GOT3 (cell line): ENCODE results near the gene MYH4.

Source experiments
- DNase-seq: peaks from one replicate; lab custom pipeline; 2025; ENCODE audit warnings: mixed read lengths; lab: John Stamatoyannopoulos, UW

The MYH4 gene

DNA sequence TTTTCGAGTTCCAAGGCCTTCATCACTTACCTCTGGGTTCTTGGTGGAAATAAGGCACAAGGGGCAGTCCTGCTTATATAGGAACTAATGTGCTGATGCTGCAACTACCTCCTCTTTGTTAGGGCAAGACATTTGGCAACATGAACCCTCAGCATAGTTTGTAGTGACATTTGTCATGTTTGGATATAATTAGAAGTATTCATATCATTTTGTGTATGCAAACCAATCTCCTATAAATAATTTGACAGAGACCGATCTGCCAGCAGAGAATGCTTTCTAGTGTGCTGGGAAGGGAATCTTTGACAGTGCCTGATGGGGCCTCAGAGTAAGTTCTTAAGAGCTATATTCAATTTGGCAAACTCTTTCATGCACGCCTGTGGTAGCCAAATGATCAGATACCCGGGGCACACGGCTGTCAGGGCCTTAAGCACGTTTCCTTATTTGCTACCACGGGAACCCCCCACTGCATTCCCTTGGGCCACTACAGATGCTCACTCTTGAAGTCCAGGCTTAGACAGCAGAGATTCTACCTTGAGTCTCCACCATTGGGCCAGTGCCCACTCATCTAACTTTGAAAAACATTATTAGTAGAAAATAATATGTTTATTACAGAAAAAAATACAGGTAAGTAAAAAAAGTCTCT lies 47.3 kb downstream of the MYH4 start, which contains the start of gene MYH8:
Gene MYH8 (minus strand): TSS at position 51 of the 643 bp plus-strand sequence. CDS start 1,723 bp downstream, outside the sequence.
- no peak for DNase-seq

DNA sequence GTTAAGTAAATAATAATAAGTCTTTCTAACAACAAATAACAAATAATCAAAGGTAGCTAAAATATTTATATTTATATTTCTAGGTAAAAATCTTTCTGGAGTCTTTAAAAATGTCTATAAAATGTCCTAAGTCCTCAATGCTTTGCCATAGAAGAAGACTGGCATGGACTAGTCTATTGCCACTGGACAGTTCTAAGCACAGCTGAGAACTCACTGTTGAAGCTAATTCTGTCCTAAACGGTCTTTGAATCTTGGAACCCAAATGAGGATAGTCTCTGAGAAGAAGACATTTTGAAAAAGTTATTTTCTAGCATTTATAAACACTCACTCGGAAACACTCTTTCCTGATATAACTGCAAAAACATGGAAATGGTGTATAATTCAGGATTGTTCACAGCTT lies 48.1 kb downstream of the MYH4 start:
- DNase-seq: no peak

DNA sequence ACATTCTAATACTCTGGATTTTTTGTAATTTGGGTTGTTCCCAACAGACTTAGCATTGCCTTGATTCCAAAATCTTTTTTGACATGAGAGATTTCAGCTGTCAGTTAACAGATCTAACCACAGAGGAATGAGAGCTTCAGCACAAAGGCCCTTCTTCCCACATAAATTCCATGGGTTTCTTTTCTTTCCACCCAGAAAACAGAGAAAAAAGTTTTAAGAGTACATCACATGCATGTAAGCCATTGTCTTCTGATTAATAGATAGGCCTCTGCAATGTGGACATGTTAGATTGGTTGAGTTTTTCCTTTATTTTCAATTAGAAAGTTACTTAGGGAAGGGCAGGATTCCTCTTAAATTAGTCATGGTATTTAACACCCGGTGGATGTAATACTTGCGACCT lies 48.5 kb downstream of the MYH4 start:
- DNase-seq: no peak

DNA sequence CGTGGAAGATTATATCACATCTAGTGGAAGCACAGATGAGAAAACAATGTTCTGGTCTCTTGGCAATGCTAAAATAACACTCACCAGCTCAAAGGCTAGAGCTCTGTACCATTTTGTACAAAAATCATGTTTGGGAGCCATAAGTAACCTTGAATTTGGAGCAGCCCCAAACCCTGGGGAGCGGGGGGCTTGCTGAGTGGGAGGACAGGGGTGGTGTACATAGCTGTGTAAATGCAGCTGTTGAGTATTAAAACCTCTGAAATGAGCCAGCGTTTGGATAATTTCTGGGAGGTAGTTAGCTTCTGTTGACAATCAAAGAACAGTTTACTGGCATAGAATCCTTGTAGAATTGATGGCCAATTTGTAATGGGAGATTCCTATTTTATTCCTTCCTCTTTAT lies 51.9 kb downstream of the MYH4 start:
- no peak for DNase-seq

DNA sequence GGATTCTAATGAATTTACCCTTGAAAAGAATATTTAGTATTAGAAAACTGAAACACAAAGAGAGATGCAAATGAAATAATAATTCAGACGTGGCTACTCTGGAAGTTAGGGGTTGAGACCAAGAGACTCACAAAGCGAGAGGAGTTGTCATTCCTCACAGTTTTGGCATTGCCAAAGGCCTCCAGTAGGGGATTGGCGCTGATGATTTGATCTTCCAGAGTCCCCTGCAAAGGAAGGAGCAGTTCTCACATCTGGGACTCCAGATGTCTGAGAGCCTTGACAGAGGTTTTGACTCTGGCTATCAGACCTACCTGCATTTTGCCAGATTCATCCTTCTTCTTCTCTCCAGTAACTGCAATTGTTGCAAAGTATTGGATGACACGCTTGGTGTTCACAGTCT lies 54.2 kb downstream of the MYH4 start:
- DNase-seq: no peak

DNA sequence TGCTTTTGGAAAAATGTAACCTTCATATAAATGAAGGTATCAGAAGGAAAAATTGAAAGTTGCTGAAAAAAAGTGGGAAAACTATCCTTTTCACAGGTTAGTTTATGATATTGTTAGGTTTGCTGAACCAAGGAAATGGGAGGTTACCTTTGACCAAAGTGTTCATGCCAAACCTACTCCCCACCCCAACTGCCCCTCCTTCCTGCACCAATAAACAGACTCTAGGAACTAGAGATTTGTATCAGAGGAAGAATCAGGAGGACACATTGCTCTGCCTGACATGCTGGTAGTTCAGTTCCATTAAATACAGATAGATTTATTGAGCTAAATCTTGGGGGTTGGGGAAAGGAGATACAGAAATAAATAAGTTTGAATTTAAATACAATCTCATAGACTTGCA lies 65.8 kb downstream of the MYH4 start:
- DNase-seq: no peak

DNA sequence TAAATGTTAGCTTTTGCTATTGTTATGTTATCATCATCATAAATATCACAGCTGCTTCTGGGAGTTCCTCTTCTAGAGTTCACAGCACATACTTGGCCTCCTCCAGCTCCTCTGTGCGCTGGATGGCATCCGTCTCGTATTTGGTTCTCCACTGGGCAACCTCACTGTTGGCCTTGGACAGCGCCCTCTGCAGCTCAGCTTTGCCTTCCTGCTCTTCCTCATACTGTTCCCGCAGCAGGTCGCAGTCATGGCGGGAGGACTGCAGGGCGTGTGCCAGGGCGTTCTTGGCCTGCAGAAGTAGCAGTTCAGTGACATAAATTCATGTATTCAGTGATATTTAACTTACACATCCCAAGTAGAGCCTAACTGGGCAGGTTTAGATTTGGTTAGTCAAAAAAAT lies 71.0 kb downstream of the MYH4 start:
- DNase-seq: no peak

DNA sequence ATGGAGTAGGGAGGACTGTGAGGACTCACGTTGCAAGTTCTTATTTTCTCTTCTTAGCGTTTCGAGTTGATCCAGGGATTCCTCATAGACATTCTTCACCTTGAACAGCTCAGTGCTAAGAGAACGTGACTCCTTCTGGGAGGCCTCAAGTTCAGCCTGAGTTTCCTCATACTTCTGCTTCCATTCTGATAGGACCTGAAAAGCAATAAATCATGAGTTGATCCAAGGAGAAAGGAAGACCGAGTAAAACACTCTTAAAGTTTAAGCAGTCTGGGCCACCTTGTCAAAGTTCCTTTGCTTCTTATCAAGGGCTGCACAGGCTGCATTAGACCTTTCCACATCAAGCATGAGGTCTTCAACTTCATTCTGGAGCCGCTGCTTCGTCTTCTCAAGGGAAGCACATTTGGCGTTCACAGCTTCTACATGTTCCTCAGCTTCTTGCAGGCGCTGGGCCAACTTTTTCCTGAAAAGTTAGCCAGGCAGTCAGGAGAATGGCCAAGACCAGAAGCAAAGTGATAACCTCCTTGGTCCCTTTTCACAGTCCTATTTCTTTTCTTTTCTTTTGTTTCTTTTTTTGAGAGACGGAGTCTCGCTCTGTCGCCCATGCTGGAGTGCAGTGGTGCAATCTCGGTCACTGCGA lies 72.7 kb downstream of the MYH4 start:
- no peak for DNase-seq

DNA sequence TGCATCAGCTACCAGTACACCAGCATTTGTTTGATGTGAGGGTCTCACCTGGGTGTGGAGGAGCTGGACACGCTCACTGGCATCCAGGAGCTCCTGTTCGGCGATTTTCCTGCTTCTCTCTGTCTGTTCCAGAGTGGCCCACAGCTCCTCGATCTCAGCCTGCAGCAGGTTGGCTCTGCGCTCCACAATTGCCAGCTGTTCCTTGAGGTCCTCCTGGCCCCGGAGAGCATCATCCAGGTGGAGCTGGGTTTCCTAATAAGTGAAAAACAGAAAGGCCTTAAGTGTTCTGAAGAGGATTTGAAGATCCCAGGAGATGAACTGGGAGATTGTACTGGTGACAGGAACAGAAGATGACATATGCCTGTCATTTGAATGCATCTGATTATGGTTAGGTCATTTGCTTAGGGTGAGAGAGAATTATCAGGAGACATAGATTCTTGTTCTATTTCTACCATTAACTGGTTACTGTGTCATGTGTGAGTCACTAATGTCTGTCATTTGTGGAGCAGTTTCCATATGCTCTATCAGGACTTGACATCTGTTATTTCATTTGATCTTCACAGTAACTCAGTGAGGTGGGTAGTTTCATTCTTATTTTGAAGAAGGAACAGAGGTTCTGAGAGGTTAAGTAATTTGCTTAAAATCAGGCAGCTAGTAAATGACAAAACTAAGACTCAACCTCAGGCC lies 75.0 kb downstream of the MYH4 start:
- no peak for DNase-seq
